ENCODE data around the gene GINS1.

Gene GINS1

GRCh38 chr20:25421102-25421501 lies 13.6 kb downstream of the GINS1 start:
- Histone ChIP-seq H3K27me3 (ENCODE audit: insufficient read depth, low read length) (no peaks in the 10 kb centered on the region), H2AFZ (ENCODE audit: low read length) (no peak overlapping the region), H4K20me1 (ENCODE audit: insufficient read depth, low read length) (no peaks in the 10 kb centered on the region), H3K27ac (ENCODE audit: low read depth, low read length, poor library complexity, severe bottlenecking) (no peak overlapping the region), H3F3A (ENCODE audit: insufficient read depth, low read length) (no peaks in the 10 kb centered on the region), H3K9me2 (ENCODE audit: low read depth, low read length) (no peaks in the 10 kb centered on the region), H3K4me2 (ENCODE audit: low read length) (no peak overlapping the region), H3K9me3 (ENCODE audit: low read length) (no peaks in the 10 kb centered on the region), H3K4me1 (ENCODE audit: insufficient read depth, low read length, severe bottlenecking) (no peaks in the 10 kb centered on the region), H3K4me3 (ENCODE audit: low read depth, low read length, poor library complexity, severe bottlenecking) (no peak overlapping the region), H3K79me2 (ENCODE audit: insufficient read depth, low read length) (no peaks in the 10 kb centered on the region), H3K36me3 (ENCODE audit: insufficient read depth, low read length) (peaks cover 71% of the 10 kb centered on the region), H3K9ac (ENCODE audit: low read length) (no peak overlapping the region)
- no peak for TF ChIP-seq CTCF (IDR thresholded peaks at IDR 0.05; ENCODE audit: low read length)
- TF ChIP-seq EZH2 (IDR thresholded peaks at IDR 0.05; ENCODE audit: borderline replicate concordance, low read length) = no peak

GRCh38 chr20:25422032-25422431 lies 14.6 kb downstream of the GINS1 start:
- Histone ChIP-seq H3K9me3 (ENCODE audit: low read length) (no peaks in the 10 kb centered on the region), H3K4me1 (ENCODE audit: insufficient read depth, low read length, severe bottlenecking) (no peaks in the 10 kb centered on the region), H3K9ac (ENCODE audit: low read length) (no peak overlapping the region), H4K20me1 (ENCODE audit: insufficient read depth, low read length) (no peaks in the 10 kb centered on the region), H3K4me2 (ENCODE audit: low read length) (no peak overlapping the region), H3K79me2 (ENCODE audit: insufficient read depth, low read length) (no peaks in the 10 kb centered on the region), H3K27me3 (ENCODE audit: insufficient read depth, low read length) (no peaks in the 10 kb centered on the region), H3K9me2 (ENCODE audit: low read depth, low read length) (no peaks in the 10 kb centered on the region), H3K36me3 (ENCODE audit: insufficient read depth, low read length) (peaks cover 71% of the 10 kb centered on the region), H2AFZ (ENCODE audit: low read length) (no peak overlapping the region), H3F3A (ENCODE audit: insufficient read depth, low read length) (no peaks in the 10 kb centered on the region), H3K4me3 (ENCODE audit: low read depth, low read length, poor library complexity, severe bottlenecking) (no peak overlapping the region), H3K27ac (ENCODE audit: low read depth, low read length, poor library complexity, severe bottlenecking) (no peak overlapping the region)
- no peak for TF ChIP-seq CTCF (IDR thresholded peaks at IDR 0.05; ENCODE audit: low read length)
- TF ChIP-seq EZH2 (IDR thresholded peaks at IDR 0.05; ENCODE audit: borderline replicate concordance, low read length) = no peak

- H3K27me3 ChIP-seq (ENCODE audit: insufficient read depth, low read length) = no peaks in the 10 kb centered on the region
- no peak overlapping the region for H3K4me3 ChIP-seq (ENCODE audit: low read depth, low read length, poor library complexity, severe bottlenecking)
- TF ChIP-seq EZH2 (IDR thresholded peaks at IDR 0.05; ENCODE audit: borderline replicate concordance, low read length) (no peak), CTCF (IDR thresholded peaks at IDR 0.05; ENCODE audit: low read length) (no peak)
- no peaks in the 10 kb centered on the region for H3K9me2 ChIP-seq (ENCODE audit: low read depth, low read length)
- H3K4me1 ChIP-seq (ENCODE audit: insufficient read depth, low read length, severe bottlenecking) = no peaks in the 10 kb centered on the region
- no peaks in the 10 kb centered on the region for H4K20me1 ChIP-seq (ENCODE audit: insufficient read depth, low read length)
- no peak overlapping the region for H3K9ac ChIP-seq (ENCODE audit: low read length)
- peaks cover 68% of the 10 kb centered on the region for H3K36me3 ChIP-seq (ENCODE audit: insufficient read depth, low read length)
- no peaks in the 10 kb centered on the region for H3K9me3 ChIP-seq (ENCODE audit: low read length)
- no peaks in the 10 kb centered on the region for H3K79me2 ChIP-seq (ENCODE audit: insufficient read depth, low read length)
- no peak overlapping the region for H2AFZ ChIP-seq (ENCODE audit: low read length)
- no peaks in the 10 kb centered on the region for H3F3A ChIP-seq (ENCODE audit: insufficient read depth, low read length)
- H3K27ac ChIP-seq (ENCODE audit: low read depth, low read length, poor library complexity, severe bottlenecking) = no peak overlapping the region
- no peak overlapping the region for H3K4me2 ChIP-seq (ENCODE audit: low read length)
Observed at GRCh38 chr20:25424536-25424935, 17.1 kb downstream of the GINS1 start.
